IPS-18a (cell line): ENCODE results near the gene RAMP3.
"Not testable (repeated sequence)": the region's sequence is repeated elsewhere in the genome, so short reads cannot be mapped to it uniquely, and the experiment has no call there.

ENCODE experiments used
- H3K27ac ChIP-seq: one replicate; pipeline ENCODE4 v1.5.1; 2013; ENCODE audit warnings: low read length
- H3K27me3 ChIP-seq: one replicate; pipeline ENCODE4 v1.6.1; 2013; ENCODE audit warnings: mild to moderate bottlenecking, low read length; ENCODE audit not compliant: control insufficient read depth, insufficient read depth
- H3K36me3 ChIP-seq: one replicate; pipeline ENCODE4 v1.6.1; 2013; ENCODE audit warnings: low read depth, low read length; ENCODE audit not compliant: control insufficient read depth
- H3K4me1 ChIP-seq: one replicate; pipeline ENCODE4 v1.6.1; 2013; ENCODE audit warnings: low read depth, low read length; ENCODE audit not compliant: control insufficient read depth
- H3K4me3 ChIP-seq: one replicate; pipeline ENCODE4 v1.5.1; 2013; ENCODE audit warnings: low read length
- H3K9ac ChIP-seq: one replicate; pipeline ENCODE4 v1.6.1; 2013; ENCODE audit warnings: mild to moderate bottlenecking, low read length, moderate library complexity
- H3K9me3 ChIP-seq: one replicate; pipeline ENCODE4 v1.6.1; 2013; ENCODE audit warnings: low read depth, low read length; ENCODE audit not compliant: control insufficient read depth

RAMP3 gene

DNA sequence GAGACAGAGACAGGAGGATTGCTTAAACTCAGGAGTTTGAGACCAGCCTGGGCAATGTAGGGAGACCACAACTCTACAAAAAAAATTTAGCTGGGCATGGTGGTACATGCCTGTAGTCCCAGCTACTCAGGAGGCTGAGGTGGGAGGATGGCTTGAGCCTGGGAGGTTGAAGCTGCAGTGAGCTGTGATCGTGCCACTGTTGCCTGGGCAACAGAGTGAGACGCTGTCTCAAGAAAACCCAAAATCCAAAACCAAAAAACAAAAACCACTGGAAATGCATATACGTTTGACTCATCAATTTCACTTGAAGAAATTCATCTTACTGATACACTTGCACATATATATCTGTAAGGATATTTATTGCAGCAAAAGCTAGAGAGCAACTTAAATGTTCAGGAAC lies 52.3 kb downstream of the RAMP3 start:
- not testable (repeated sequence) for H3K9me3 ChIP-seq, H3K4me3 ChIP-seq, H3K36me3 ChIP-seq, H3K9ac ChIP-seq, H3K27ac ChIP-seq, H3K27me3 ChIP-seq, H3K4me1 ChIP-seq

- H3K9me3 ChIP-seq: no peaks in the 10 kb centered on the region
- H3K27ac ChIP-seq: no peak overlapping the region
- no peaks in the 10 kb centered on the region for H3K4me1 ChIP-seq
- no peak overlapping the region for H3K9ac ChIP-seq
- no peak overlapping the region for H3K4me3 ChIP-seq
- H3K27me3 ChIP-seq: no peaks in the 10 kb centered on the region
- H3K36me3 ChIP-seq: no peaks in the 10 kb centered on the region
These were observed 53.5 kb downstream of the RAMP3 start for GRCh38 chr7:45211066-45211465.

GRCh38 chr7:45211958-45212357 lies 54.4 kb downstream of the RAMP3 start:
- Histone ChIP-seq H3K36me3 (no peaks in the 10 kb centered on the region), H3K9ac (no peak overlapping the region), H3K4me1 (no peaks in the 10 kb centered on the region), H3K9me3 (no peaks in the 10 kb centered on the region), H3K4me3 (no peak overlapping the region), H3K27ac (no peak overlapping the region), H3K27me3 (no peaks in the 10 kb centered on the region)

GRCh38 chr7:45212606-45213005 lies 55.0 kb downstream of the RAMP3 start:
- no peaks in the 10 kb centered on the region for H3K36me3 ChIP-seq
- H3K27ac ChIP-seq: no peak overlapping the region
- H3K9me3 ChIP-seq: no peaks in the 10 kb centered on the region
- H3K27me3 ChIP-seq: no peaks in the 10 kb centered on the region
- no peak overlapping the region for H3K9ac ChIP-seq
- no peaks in the 10 kb centered on the region for H3K4me1 ChIP-seq
- H3K4me3 ChIP-seq: no peak overlapping the region

- Histone ChIP-seq H3K27me3 (no peaks in the 10 kb centered on the region), H3K27ac (no peak overlapping the region), H3K4me1 (no peaks in the 10 kb centered on the region), H3K9me3 (no peaks in the 10 kb centered on the region), H3K9ac (no peak overlapping the region), H3K36me3 (no peaks in the 10 kb centered on the region), H3K4me3 (no peak overlapping the region)
These were observed 58.0 kb downstream of the RAMP3 start for GRCh38 chr7:45215601-45216062.

GRCh38 chr7:45216181-45216580 lies 58.6 kb downstream of the RAMP3 start:
- Histone ChIP-seq H3K9me3 (no peaks in the 10 kb centered on the region), H3K4me1 (no peaks in the 10 kb centered on the region), H3K36me3 (no peaks in the 10 kb centered on the region), H3K4me3 (no peak overlapping the region), H3K27me3 (no peaks in the 10 kb centered on the region), H3K27ac (no peak overlapping the region), H3K9ac (no peak overlapping the region)

GRCh38 chr7:45216622-45217165 lies 59.1 kb downstream of the RAMP3 start:
- Histone ChIP-seq H3K4me3 (no peak overlapping the region), H3K9ac (no peak overlapping the region), H3K27me3 (no peaks in the 10 kb centered on the region), H3K4me1 (no peaks in the 10 kb centered on the region), H3K36me3 (no peaks in the 10 kb centered on the region), H3K9me3 (no peaks in the 10 kb centered on the region), H3K27ac (no peak overlapping the region)

- Histone ChIP-seq H3K27me3 (no peaks in the 10 kb centered on the region), H3K36me3 (no peaks in the 10 kb centered on the region), H3K4me3 (no peak overlapping the region), H3K9ac (no peak overlapping the region), H3K9me3 (no peaks in the 10 kb centered on the region), H3K4me1 (no peaks in the 10 kb centered on the region), H3K27ac (no peak overlapping the region)
These were observed 59.8 kb downstream of the RAMP3 start for GRCh38 chr7:45217358-45217757.

DNA sequence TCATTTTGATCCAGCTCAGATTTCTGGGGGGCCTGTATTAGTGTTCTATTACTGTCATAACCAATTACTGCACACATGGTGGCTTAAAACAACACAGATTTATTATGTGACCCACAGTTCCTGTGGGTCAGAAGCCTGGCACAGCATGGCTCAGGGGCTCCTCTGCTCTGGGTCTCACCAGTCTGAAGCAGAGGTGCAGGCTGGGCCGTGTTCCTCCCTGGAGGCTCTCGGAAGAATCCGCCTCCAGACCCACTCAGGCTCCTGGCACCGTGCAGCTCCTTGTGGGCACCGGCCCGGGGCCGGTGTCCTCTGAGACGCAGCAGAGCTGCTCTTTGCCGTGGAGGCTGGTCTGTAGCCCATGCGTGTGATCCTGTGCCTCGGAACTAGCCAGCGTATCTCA lies 61.5 kb downstream of the RAMP3 start:
- H3K27me3 ChIP-seq: no peaks in the 10 kb centered on the region
- no peaks in the 10 kb centered on the region for H3K9me3 ChIP-seq
- H3K4me1 ChIP-seq: no peaks in the 10 kb centered on the region
- H3K4me3 ChIP-seq: no peak overlapping the region
- H3K36me3 ChIP-seq: no peaks in the 10 kb centered on the region
- H3K9ac ChIP-seq: no peak overlapping the region
- no peak overlapping the region for H3K27ac ChIP-seq

DNA sequence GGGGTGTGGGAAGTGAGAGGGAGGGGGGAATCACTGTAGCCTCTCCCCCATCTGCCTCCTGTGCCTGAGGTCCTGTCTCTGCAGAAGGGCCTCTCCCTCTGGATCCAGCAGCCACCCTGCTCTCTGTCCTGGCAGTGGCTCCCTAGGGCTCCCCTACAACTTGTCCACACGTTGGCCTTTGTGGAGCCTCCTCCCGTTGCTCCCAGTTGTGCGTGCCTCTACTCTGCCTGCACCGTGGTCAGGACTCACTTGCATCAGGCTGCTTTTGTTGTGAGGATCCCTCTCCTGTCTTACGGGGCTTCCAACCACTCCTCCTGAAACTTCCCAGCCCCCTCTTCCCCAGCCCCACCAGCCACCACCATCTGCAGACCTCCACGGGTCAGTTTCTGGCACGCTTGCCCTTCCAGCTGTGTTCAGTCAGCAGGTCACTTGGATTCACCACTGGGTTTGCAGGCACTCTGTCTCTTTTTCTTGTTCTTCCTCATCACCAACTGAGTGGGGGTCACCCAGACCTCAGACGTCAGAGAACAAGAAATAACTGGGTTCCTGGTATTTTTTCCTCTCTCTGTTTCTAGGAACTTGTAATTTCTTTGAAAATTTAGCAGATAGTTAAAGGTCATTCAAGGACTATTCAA lies 62.3 kb downstream of the RAMP3 start:
- no peaks in the 10 kb centered on the region for H3K27me3 ChIP-seq
- H3K36me3 ChIP-seq: no peaks in the 10 kb centered on the region

DNA sequence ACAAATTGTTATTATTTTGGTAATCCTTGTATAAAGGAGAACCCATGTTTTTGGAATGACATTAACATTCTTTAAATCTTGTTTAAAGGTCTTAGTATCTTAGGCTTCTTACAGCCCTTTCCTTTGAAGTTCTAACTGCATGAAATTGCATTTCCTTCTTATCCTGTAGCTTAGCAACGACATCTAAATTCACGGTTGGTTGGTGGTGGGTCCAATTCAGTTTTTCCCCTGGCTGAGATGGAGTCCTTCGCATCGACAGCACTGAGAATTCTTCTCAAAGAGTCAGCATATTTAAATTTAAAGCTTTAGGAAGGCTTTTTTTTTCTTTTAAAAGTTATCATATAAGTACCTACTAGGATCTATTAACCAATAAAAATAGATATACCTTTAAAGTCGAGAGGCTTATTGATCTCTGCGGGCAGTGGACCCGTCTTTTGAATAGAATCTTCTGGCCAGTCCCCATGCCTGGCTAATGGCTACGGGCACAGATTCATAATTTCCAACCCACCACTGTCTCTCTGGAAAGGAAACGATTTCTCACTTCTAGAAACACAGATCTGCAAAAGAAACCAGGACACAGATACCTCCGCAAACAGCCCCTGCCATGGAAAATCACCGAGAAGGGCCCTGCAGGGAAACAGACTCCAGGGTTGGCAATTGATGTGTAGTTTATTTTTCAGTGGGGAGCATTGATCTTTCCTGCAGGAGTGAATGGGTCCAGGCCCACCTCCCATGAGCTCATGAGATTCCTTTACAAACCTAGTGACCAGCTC lies 63.4 kb downstream of the RAMP3 start:
- H3K36me3 ChIP-seq: no peaks in the 10 kb centered on the region
- no peaks in the 10 kb centered on the region for H3K27me3 ChIP-seq
- H3K9me3 ChIP-seq: no peaks in the 10 kb centered on the region
- no peaks in the 10 kb centered on the region for H3K4me1 ChIP-seq
- no peak overlapping the region for H3K4me3 ChIP-seq
- no peak overlapping the region for H3K9ac ChIP-seq
- no peak overlapping the region for H3K27ac ChIP-seq

More for the DNA sequence above, 62.3 kb downstream of the RAMP3 start:
- H3K9me3 ChIP-seq: no peaks in the 10 kb centered on the region
- no peak overlapping the region for H3K4me3 ChIP-seq
- no peak overlapping the region for H3K9ac ChIP-seq
- no peaks in the 10 kb centered on the region for H3K4me1 ChIP-seq
- no peak overlapping the region for H3K27ac ChIP-seq
